Measurements from ENCODE around the gene SLC2A4.

Gene SLC2A4

GRCh38 chr17:7312432-7313087 lies 31.0 kb downstream of the SLC2A4 start:
- TF ChIP-seq CTCF (IDR thresholded peaks at IDR 0.05; ENCODE audit: low read depth, low read length), result no peak
- no peak overlapping the region for H3K4me3 ChIP-seq (ENCODE audit: low read depth, low read length)
- DNase-seq, result no peak

GRCh38 chr17:7313088-7313889 lies 31.8 kb downstream of the SLC2A4 start:
- H3K4me3 ChIP-seq (ENCODE audit: low read depth, low read length), result no peak overlapping the region
- no peaks in the 10 kb centered on the region for H3K4me1 ChIP-seq
- H3K36me3 ChIP-seq, result peaks cover 51% of the 10 kb centered on the region
- TF ChIP-seq CTCF (IDR thresholded peaks at IDR 0.05; ENCODE audit: low read depth, low read length), result 0 out of 2 replicates have a peak, but pooled peaks have one; percentile 12
- H3K9me3 ChIP-seq, result no peaks in the 10 kb centered on the region
- DNase-seq, result peak; percentile 27
- H3K27me3 ChIP-seq, result no peaks in the 10 kb centered on the region

More at GRCh38 chr17:7312432-7313087, 31.0 kb downstream of the SLC2A4 start:
- H3K36me3 ChIP-seq, result peaks cover 54% of the 10 kb centered on the region
- no peaks in the 10 kb centered on the region for H3K27me3 ChIP-seq
- H3K9me3 ChIP-seq, result no peaks in the 10 kb centered on the region
- H3K4me1 ChIP-seq, result no peaks in the 10 kb centered on the region

GRCh38 chr17:7313890-7314718 lies 32.6 kb downstream of the SLC2A4 start:
- H3K27me3 ChIP-seq, result no peaks in the 10 kb centered on the region
- no peak for DNase-seq
- H3K4me3 ChIP-seq (ENCODE audit: low read depth, low read length), result peak overlapping the region; percentile 68
- H3K9me3 ChIP-seq, result no peaks in the 10 kb centered on the region
- peaks cover 42% of the 10 kb centered on the region for H3K36me3 ChIP-seq
- no peak for TF ChIP-seq CTCF (IDR thresholded peaks at IDR 0.05; ENCODE audit: low read depth, low read length)
- no peaks in the 10 kb centered on the region for H3K4me1 ChIP-seq

- H3K36me3 ChIP-seq, result peaks cover 34% of the 10 kb centered on the region
- H3K9me3 ChIP-seq, result no peaks in the 10 kb centered on the region
- H3K4me3 ChIP-seq (ENCODE audit: low read depth, low read length), result peak within 1 kb of the TSS; percentile 68
- TF ChIP-seq CTCF (IDR thresholded peaks at IDR 0.05; ENCODE audit: low read depth, low read length), result no peak
- peak; percentile 85 for DNase-seq
- H3K27me3 ChIP-seq, result no peaks in the 10 kb centered on the region
- H3K4me1 ChIP-seq, result no peaks in the 10 kb centered on the region
Measured at GRCh38 chr17:7314719-7315569, 33.4 kb downstream of the SLC2A4 start, which contains the start of gene GPS2. TSS of gene GPS2 (minus strand) at chr17:7315360. CDS start at chr17:7315052, 308 bp downstream.

GRCh38 chr17:7315570-7316235 lies 34.2 kb downstream of the SLC2A4 start:
- H3K36me3 ChIP-seq, result peaks cover 26% of the 10 kb centered on the region

More at GRCh38 chr17:7315570-7316235, 34.2 kb downstream of the SLC2A4 start:
- no peak for TF ChIP-seq CTCF (IDR thresholded peaks at IDR 0.05; ENCODE audit: low read depth, low read length)
- H3K4me1 ChIP-seq, result no peaks in the 10 kb centered on the region
- H3K27me3 ChIP-seq, result no peaks in the 10 kb centered on the region
- DNase-seq, result no peak
- no peaks in the 10 kb centered on the region for H3K9me3 ChIP-seq
- H3K4me3 ChIP-seq (ENCODE audit: low read depth, low read length), result peak overlapping the region; percentile 62
